H1 (cell line): ENCODE data around the gene ABHD16B. TPM values are rescaled to one million over a fixed set of nuclear protein-coding genes. Genes with fewer than 3 reads are reported as not detected.

Experiments
- CTCF ChIA-PET: fragments of 300-600 bp; sonication (Branson Sonifier 250); formaldehyde crosslinking; loops from one replicate; lab custom pipeline; 2021; ENCODE audit not compliant: partially characterized antibody; lab: Charles Lee
- POLR2A ChIA-PET: fragments of 300-600 bp; sonication (Branson Sonifier 250); formaldehyde crosslinking; loops from one replicate; lab custom pipeline; 2021; ENCODE audit warnings: inconsistent platforms; ENCODE audit not compliant: partially characterized antibody; lab: Charles Lee
- DNase-seq, 2 experiments: peaks; one replicate each; pipeline versions ENCODE4 v3.0.0 to v3.0.0-alpha.2; 2010 to 2022; ENCODE audit warnings: low spot score in 2 of 2, low read depth in 1 of 2, mixed read lengths in 1 of 2
- FAIRE-seq: peaks from 2 replicates; lab custom pipeline; 2011; peaks lifted over from hg19 to GRCh38; lab: Jason Lieb, UNC
- H2AFZ ChIP-seq: 2 replicates; pipeline ENCODE4 v1.8.1; 2012; ENCODE audit warnings: low read length, inconsistent platforms
- H2AK5ac ChIP-seq: 2 replicates; pipeline ENCODE4 v1.6.1; 2013; ENCODE audit warnings: low read depth, low read length
- H2BK120ac ChIP-seq: replicated peaks from 2 replicates; pipeline ENCODE3; 2013; ENCODE audit warnings: low read depth, low read length, inconsistent platforms
- H2BK12ac ChIP-seq: 2 replicates; pipeline ENCODE4 v1.6.1; 2013; ENCODE audit warnings: low read depth, low read length
- H2BK15ac ChIP-seq: 2 replicates; pipeline ENCODE4 v1.6.1; 2013; ENCODE audit warnings: low read length
- H2BK20ac ChIP-seq: 2 replicates; pipeline ENCODE4 v1.6.1; 2013; ENCODE audit warnings: low read length
- H2BK5ac ChIP-seq: 2 replicates; pipeline ENCODE4 v1.6.1; 2013; ENCODE audit warnings: low read depth, low read length
- H3K14ac ChIP-seq: 2 replicates; pipeline ENCODE4 v1.6.1; 2013; ENCODE audit warnings: inconsistent platforms; ENCODE audit not compliant: insufficient read length
- H3K18ac ChIP-seq: 2 replicates; pipeline ENCODE4 v1.6.1; 2013; ENCODE audit warnings: low read length; ENCODE audit errors: extremely low read depth
- H3K23ac ChIP-seq: 2 replicates; pipeline ENCODE4 v1.6.1; 2013; ENCODE audit warnings: inconsistent platforms; ENCODE audit not compliant: insufficient read length
- H3K23me2 ChIP-seq: 2 replicates; pipeline ENCODE4 v1.6.1; 2013; ENCODE audit warnings: low read depth, low read length
- H3K27ac ChIP-seq: 2 replicates; pipeline ENCODE4 v1.6.1; 2011; ENCODE audit warnings: low read depth, low read length, inconsistent platforms
- H3K27me3 ChIP-seq, 4 experiments: replicated peaks in 1 of 4; 1 replicate in 1 of 4; 2 replicates in 3 of 4; pipeline versions ENCODE4 v1.6.1 to v1.8.1; 2011 to 2013; ENCODE audit warnings: low read length in 3 of 4, mild to moderate bottlenecking in 3 of 4, inconsistent platforms in 2 of 4, mixed read lengths in 2 of 4, moderate library complexity in 1 of 4; ENCODE audit not compliant: control insufficient read depth in 3 of 4, insufficient read depth in 3 of 4; ENCODE audit errors: extremely low read depth in 1 of 4
- H3K36me3 ChIP-seq, 4 experiments: 2 replicates each; pipeline versions ENCODE4 v1.6.1 to v1.8.1; 2011 to 2013; ENCODE audit warnings: mild to moderate bottlenecking in 4 of 4, low read length in 3 of 4, moderate library complexity in 2 of 4, control low read depth in 1 of 4, inconsistent platforms in 1 of 4; ENCODE audit not compliant: insufficient read depth in 4 of 4, control insufficient read depth in 2 of 4
- H3K4ac ChIP-seq: replicated peaks from 2 replicates; pipeline ENCODE3; 2013; ENCODE audit warnings: low read length, low read depth, mixed read lengths, inconsistent platforms; ENCODE audit not compliant: insufficient read length
- H3K4me1 ChIP-seq, 4 experiments: replicated peaks in 1 of 4; 1 replicate in 1 of 4; 2 replicates in 3 of 4; pipeline versions ENCODE4 v1.6.1 to v1.8.1; 2011 to 2013; ENCODE audit warnings: low read length in 3 of 4, inconsistent platforms in 2 of 4, mixed read lengths in 1 of 4; ENCODE audit not compliant: insufficient read depth in 4 of 4, control insufficient read depth in 3 of 4
- H3K4me2 ChIP-seq, 2 experiments: 2 replicates each; pipeline versions ENCODE4 v1.6.1 to v1.8.1; 2011 to 2013; ENCODE audit warnings: low read depth in 2 of 2, low read length in 2 of 2, control low read depth in 1 of 2, inconsistent platforms in 1 of 2, mild to moderate bottlenecking in 1 of 2; ENCODE audit not compliant: insufficient read depth in 1 of 2
- H3K4me3 ChIP-seq, 4 experiments: fragments of 200-600, 300-600 bp in 1 of 4; sonication (generic), shearing (Covaris generic), sonication (Bioruptor Twin) in 1 of 4; 2 replicates each; pipeline versions ENCODE4 v1.5.1 to v1.8.1; 2011 to 2016; ENCODE audit warnings: low read length in 4 of 4, low read depth in 3 of 4, control low read depth in 2 of 4, inconsistent platforms in 2 of 4, mild to moderate bottlenecking in 2 of 4, mixed read lengths in 1 of 4, moderate library complexity in 1 of 4; ENCODE audit not compliant: insufficient read depth in 2 of 4; ENCODE audit errors: extremely low read depth in 1 of 4
- H3K56ac ChIP-seq: replicated peaks from 2 replicates; pipeline ENCODE3; 2013; ENCODE audit warnings: low read depth, mild to moderate bottlenecking, mixed read lengths, low read length, inconsistent platforms; ENCODE audit not compliant: insufficient read length
- H3K79me1 ChIP-seq: 2 replicates; pipeline ENCODE4 v1.6.1; 2013; ENCODE audit warnings: low read depth, low read length, control low read depth
- H3K79me2 ChIP-seq, 2 experiments: 2 replicates each; pipeline versions ENCODE4 v1.6.1 to v1.8.1; 2012 to 2013; ENCODE audit warnings: low read length in 2 of 2, mild to moderate bottlenecking in 2 of 2, inconsistent platforms in 1 of 2; ENCODE audit not compliant: insufficient read depth in 2 of 2, control insufficient read depth in 1 of 2
- H3K9ac ChIP-seq, 4 experiments: replicated peaks in 1 of 4; 1 replicate in 1 of 4; 2 replicates in 3 of 4; pipeline versions ENCODE4 v1.6.1 to v1.8.1; 2011 to 2013; ENCODE audit warnings: low read depth in 3 of 4, low read length in 3 of 4, control low read depth in 2 of 4, mild to moderate bottlenecking in 2 of 4, moderate library complexity in 2 of 4, inconsistent platforms in 1 of 4; ENCODE audit errors: extremely low read depth in 1 of 4
- H3K9me3 ChIP-seq, 2 experiments: 2 replicates each; pipeline versions ENCODE4 v1.6.1 to v1.8.1; 2012 to 2013; ENCODE audit warnings: mild to moderate bottlenecking in 2 of 2, moderate library complexity in 2 of 2, control low read depth in 1 of 2, inconsistent platforms in 1 of 2, low read depth in 1 of 2, low read length in 1 of 2, mixed read lengths in 1 of 2; ENCODE audit not compliant: insufficient read depth in 2 of 2
- H4K20me1 ChIP-seq, 2 experiments: replicated peaks in 1 of 2; 2 replicates each; pipeline versions ENCODE3 to v1.8.1; 2011 to 2013; ENCODE audit warnings: inconsistent platforms in 2 of 2, low read length in 2 of 2, mild to moderate bottlenecking in 1 of 2; ENCODE audit not compliant: insufficient read depth in 2 of 2, control insufficient read depth in 1 of 2
- H4K5ac ChIP-seq: 2 replicates; pipeline ENCODE4 v1.6.1; 2013; ENCODE audit warnings: low read length, low read depth, mixed read lengths, inconsistent platforms; ENCODE audit not compliant: insufficient read length
- H4K8ac ChIP-seq: 2 replicates; pipeline ENCODE4 v1.8.0; 2013; ENCODE audit warnings: mild to moderate bottlenecking, moderate library complexity, low read length, inconsistent platforms; ENCODE audit not compliant: insufficient read depth; ENCODE audit errors: extremely low read depth
- H4K91ac ChIP-seq: replicated peaks from 2 replicates; pipeline ENCODE3; 2013; ENCODE audit warnings: low read length, mixed read lengths, inconsistent platforms; ENCODE audit not compliant: insufficient read length
- PHF8 ChIP-seq: fragments of 200-600 bp; sonication (generic); conservative IDR thresholded peaks from 2 replicates; pipeline ENCODE4 v1.7.1; 2012; ENCODE audit warnings: low read depth, mild to moderate bottlenecking, inconsistent platforms, low read length, moderate library complexity
- YY1 ChIP-seq: IDR thresholded peaks from 2 replicates; pipeline ENCODE4 v1.6.1; 2011; ENCODE audit warnings: low read depth, mild to moderate bottlenecking, low read length
- WGBS, 2 experiments: shearing (Covaris generic) in 1 of 2; methylation state at CpG; one replicate each; pipeline versions ENCODE4 v1.1.6 to v1.1.7; 2013 to 2015; ENCODE audit warnings: low lambda C conversion rate in 2 of 2, mixed read lengths in 2 of 2, inconsistent platforms in 1 of 2, low coverage in 1 of 2, missing lambda C conversion rate in 1 of 2; ENCODE audit not compliant: insufficient replicate concordance in 2 of 2, insufficient coverage in 1 of 2, insufficient read length in 1 of 2; ENCODE audit errors: extremely low coverage in 1 of 2, missing lambda C conversion rate in 1 of 2; 5-methylcytosine and 5-hydroxymethylcytosine counted together
- polyA plus RNA-seq, 7 experiments: library from polyadenylated mRNA; depleted of rRNA in 3 of 7; stranded (reverse) in 5 of 7; unstranded in 2 of 7; fragments of >200 nt in 5 of 7; fragments of 200-250 nt in 2 of 7; gene quantifications; 1 replicate in 5 of 7; 2 replicates in 1 of 7; 4 replicates in 1 of 7; pipeline versions ENCODE4 v1.2.1 to v1.2.3, GENCODE V29; 2011 to 2013; ENCODE audit warnings: missing spikeins in 2 of 7, mixed read lengths in 2 of 7
- total RNA-seq: library from RNA; stranded (reverse); fragmentation: NEBNext Ultra II Directional; extraction: Animal tissue kit (Norgen Biotek cat#: 25700); gene quantifications from 2 replicates; pipeline ENCODE4 v1.2.1, GENCODE V29; 2021

ABHD16B gene
- total and polyA plus RNA-seq, 2 of the 8 experiments (the other 6 are each of a cell fraction or from before 2014, with no cell fraction given) = not detected

- Histone ChIP-seq H3K4me2 (peak overlapping the region; percentile 61 to 74), H2BK120ac (peak overlapping the region; percentile 59), H3K9ac (no peak overlapping the region; a peak in 1 of 7 replicates), H3K79me2 (no peaks in the 10 kb centered on the region), H3K4me3 (peak overlapping the region in 3 of 4 experiments; percentile 34 to 56 (median 36); a peak in 5 of 8 replicates), H3K23ac (no peak overlapping the region), H4K91ac (peak overlapping the region; percentile 85), H3K14ac (no peak overlapping the region), H3K27ac (no peak overlapping the region; the same call in 1 of the 2 replicates), H4K8ac (peak overlapping the region; percentile 85), H2BK5ac (peak overlapping the region; percentile 93; the same call in 1 of the 2 replicates), H3K9me3 (no peaks in the 10 kb centered on the region), H3K23me2 (peaks cover 8% of the 10 kb centered on the region; the same call in 1 of the 2 replicates), H4K5ac (peak overlapping the region; percentile 68), H3K27me3 (no peaks in the 10 kb centered on the region), H2AFZ (no peak overlapping the region), H4K20me1 (no peaks in the 10 kb centered on the region), H2BK12ac (peak overlapping the region; percentile 50; the same call in 1 of the 2 replicates), H3K4me1 (peaks cover 7 to 46% (median 41%) of the 10 kb centered on the region in 4 experiments), H3K18ac (peak overlapping the region; percentile 96), H3K36me3 (no peaks in the 10 kb centered on the region), H2AK5ac (peak overlapping the region; percentile 75; the same call in 1 of the 2 replicates), H2BK20ac (peak overlapping the region; percentile 90; the same call in 1 of the 2 replicates), H2BK15ac (peak overlapping the region; percentile 81; the same call in 1 of the 2 replicates), H3K4ac (peak overlapping the region; percentile 95), H3K56ac (peak overlapping the region; percentile 21), H3K79me1 (no peaks in the 10 kb centered on the region)
- no peak for FAIRE-seq
- 0 out of 2 replicates have a peak, but pooled peaks have one; percentile 22 for TF ChIP-seq PHF8
- no peak for TF ChIP-seq YY1
- peak in 1 of 2 experiments; percentile 69 for DNase-seq
- POLR2A ChIA-PET = interaction anchor here (0.9 to 4.9 kb wide), 8 partner anchors 8 to 147 kb away, joined by 3 to 34 read pairs (median 3); partner anchors contain the start of genes ARFRP1, TPD52L2 and ZGPAT
- CTCF ChIA-PET = interaction anchor here (1.0 to 3.1 kb wide), 8 partner anchors 10 to 119 kb away, joined by 3 to 13 read pairs (median 5); partner anchors contain the start of gene TPD52L2
- WGBS, 2 experiments = 21% methylated on average over 17 of the region's 26 CpGs; no CpG with 5 or more reads in 1 of the 2 experiments
These were observed 6.4 kb upstream of the ABHD16B start for GRCh38 chr20:63854766-63855362.
